Glomerular visceral epithelial cell (primary cell): ENCODE results near the gene AKAP13.
"Not testable (repeated sequence)": the region's sequence is repeated elsewhere in the genome, so short reads cannot be mapped to it uniquely, and the experiment has no call there.

Source experiments
- DNase-seq: peaks from one replicate; pipeline ENCODE4 v3.0.0-alpha.2; 2016; ENCODE audit errors: extremely low spot score

Gene AKAP13

DNA sequence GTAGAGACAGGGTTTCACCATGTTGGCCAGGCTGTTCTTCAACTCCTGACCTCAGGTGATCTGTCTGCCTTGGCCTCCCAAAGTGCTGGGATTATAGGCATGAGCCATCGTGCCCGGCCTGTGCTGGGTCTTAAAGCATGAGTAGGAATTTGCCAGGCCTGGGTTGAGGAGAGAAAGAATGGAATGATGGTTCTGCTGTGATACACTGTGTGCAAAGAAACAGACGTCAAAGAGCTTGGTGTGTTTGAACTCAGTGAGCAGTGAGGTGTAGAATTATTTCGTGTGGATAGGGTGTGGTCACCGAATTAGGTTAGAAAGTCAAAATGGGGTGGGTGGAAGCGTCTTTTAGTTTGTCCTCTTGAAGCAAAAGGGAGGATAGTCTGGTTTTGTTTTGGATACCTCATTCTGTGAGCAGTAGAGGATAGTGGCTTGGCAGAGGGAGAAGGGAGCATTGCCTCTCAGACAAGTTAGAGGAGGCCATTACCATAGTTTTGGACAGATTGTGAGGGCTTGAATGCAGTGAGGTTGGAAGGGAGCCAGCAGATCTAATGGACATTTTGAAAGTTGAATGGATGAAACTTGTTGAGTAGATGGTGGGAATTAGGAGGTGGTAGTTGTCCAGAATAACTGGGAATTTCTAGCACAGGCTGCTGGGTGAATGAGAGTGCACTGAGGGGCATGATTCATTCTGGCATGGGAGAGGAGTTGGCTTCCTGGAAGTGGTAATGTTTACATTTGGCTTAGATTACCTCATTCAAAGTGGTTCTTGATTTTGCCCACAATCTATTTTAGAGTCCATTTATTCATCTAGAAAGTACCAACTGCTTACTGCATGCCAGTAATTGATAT lies 27.2 kb downstream of the AKAP13 start:
- DNase-seq: peak; percentile 82

DNA sequence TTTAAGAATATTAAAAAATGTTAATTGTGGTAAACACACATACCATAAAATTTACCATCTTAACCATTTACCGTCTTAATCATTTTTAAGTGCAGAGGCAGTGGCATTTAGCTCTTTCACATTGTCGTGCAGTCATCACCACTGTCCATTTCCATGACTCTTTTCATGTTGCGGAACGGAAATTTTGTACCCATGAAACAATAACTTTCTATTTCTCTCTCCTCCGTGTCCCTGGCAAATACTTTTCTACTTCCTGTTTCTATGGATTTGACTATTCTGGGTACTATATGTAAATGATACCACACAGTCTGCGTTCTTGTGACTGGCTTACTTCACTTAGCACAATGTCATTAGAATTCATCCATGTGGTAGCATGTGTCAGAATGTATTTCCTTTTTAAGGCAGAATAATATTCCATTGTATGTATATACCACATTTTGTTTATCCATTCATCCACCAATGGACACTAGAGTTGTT lies 27.9 kb downstream of the AKAP13 start:
- DNase-seq: no peak

DNA sequence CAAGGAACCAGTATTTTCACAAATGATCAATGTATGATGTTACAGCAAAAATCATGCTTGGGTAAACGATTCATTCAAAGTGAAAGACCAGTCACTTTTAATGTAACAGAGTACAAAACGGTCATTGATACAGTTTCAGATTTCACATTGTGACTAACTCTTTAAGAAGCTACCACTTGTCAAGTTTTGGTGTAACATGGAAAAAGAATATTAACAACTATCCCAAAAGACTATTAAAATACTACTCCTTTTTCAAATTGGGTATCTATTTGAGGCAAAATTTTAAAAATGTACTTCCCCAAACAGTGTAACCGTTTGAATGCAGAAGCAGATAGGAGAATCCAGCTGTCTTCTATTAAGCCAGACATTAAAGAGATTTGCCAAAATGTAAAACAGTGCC lies 31.7 kb downstream of the AKAP13 start:
- no peak for DNase-seq

DNA sequence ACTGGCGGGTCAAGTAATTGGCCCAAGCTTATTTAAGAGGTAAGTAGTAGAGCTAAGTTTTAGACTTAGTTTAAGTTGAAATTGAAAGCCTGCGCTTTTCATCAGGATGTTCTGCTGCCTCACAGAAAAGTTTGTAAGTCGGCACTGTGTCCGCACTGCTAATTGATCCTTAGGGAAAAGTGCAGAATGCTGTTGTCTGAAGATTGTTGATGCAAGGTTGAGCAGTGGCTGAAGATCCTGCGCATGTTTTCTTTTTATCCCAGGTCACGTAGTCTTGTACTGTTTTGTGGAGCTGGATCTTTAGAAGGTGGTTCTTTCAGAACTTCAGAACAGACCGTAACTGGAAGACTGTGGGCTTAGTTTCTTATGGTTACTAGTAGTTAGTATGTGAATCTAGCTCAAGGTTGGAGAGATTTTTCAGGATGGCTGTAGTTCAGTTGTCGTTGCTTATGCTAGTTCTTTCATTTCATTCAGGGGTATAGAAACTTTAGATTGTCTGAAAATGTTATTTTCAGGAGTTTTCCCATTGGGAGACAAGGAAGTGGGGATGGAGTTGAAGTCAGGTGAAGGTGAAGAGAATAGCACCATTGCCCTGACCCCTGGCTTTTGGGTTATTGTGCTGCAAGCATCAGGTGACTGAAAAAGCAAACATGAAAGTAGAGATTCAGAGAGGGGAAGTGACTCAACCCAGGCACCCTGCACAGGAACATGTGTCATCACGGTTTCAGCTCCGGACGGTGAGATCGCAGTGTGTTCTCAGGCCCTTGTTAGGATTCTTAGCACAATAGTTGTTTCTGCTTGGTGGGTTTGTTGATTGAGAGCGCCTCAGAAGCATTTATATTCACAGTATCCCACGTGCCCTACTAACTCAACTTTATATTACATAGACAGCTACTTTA lies 32.8 kb downstream of the AKAP13 start:
- DNase-seq: peak; percentile 85

DNA sequence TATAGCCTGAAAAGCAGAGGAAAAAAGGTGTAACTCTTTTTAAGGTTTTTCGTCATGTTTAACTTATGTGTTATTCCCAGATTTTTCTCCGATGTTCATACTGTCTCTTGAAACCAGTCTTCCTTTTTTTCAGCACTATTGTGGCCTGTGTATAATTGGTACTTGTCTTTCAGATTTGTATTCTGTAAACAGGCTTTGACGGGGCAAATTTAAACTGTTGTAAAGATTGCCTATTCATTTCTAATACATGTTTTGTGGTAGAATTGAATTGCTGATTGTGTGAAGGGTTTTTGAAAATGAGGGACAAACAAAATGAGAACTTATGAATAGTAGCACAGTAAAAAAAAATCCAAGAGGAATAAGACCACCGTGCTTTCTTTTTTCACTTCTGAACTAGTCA lies 33.6 kb downstream of the AKAP13 start:
- no peak for DNase-seq

DNA sequence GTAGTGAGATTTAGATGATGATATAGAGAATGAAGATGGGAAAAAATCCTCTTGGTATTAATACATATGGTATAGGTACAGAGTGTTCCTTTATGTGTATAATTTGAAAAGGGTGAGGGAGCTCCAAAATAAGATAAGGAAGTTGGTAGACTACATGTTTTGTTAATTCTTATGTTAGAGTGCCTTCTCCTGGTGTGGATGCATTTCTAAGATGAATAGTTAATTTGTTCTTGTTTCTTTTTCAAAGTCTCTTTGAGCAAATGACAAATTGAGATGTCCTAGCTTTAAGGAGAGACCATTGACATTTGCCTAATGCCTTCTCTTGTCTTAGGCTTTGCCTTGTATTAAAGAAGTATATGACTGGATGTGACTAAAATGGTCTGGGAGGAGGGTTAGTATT lies 34.1 kb downstream of the AKAP13 start:
- DNase-seq: no peak

DNA sequence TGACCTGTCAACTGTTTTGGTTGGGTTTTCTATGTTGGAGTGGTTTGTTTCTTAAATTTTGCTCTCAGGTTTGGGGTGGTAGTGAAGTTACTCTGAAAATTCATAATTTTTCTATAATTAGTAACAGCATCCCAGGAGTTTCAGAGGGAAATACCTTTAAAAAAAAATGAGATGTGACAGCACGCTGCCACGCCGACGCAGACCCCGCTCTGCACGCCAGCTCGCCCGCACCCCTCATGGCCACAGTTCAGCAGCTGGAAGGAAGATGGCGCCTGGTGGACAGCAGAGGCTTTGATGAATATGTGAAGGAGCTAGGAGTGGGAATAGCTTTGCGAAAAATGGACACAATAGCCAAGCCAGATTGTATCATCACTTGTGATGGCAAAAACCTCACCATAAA lies 34.6 kb downstream of the AKAP13 start:
- no peak for DNase-seq

DNA sequence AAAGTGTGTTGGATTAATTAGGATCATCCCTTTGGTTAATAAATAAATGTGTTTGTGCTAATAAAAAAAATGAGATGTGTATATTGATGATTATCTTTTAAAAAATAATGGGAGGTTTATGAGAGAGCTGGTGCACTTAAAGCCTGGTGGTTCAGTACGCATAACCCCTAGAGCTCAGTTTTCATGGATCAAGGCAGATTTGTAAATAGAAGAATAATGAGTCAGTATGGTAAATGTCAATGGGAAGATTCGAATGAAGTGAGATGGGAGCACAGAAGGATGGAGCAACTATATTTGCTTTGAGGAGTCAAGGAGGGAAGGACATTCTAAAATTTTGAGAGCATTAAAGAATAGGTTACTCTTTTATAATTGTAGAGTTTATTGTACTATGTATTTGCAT lies 35.4 kb downstream of the AKAP13 start:
- no peak for DNase-seq

DNA sequence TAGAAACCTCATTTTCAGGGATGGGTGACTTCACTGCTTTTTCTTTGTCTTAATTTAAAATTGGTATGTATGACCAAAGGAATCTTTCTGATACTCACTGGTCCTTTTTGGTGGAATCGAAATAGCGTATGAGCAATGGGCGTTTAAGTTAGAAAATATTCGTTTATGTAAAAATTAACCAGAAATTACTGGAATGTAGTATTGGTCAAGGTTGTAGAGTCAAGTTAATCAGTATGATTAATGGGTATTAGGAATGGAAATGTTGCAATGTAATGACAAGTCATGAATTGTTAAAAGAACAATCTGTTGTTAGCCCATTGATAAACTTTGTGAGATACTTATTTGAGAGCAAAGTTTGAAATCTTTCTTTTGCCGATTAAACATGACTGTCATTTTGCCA lies 36.9 kb downstream of the AKAP13 start:
- DNase-seq: no peak

DNA sequence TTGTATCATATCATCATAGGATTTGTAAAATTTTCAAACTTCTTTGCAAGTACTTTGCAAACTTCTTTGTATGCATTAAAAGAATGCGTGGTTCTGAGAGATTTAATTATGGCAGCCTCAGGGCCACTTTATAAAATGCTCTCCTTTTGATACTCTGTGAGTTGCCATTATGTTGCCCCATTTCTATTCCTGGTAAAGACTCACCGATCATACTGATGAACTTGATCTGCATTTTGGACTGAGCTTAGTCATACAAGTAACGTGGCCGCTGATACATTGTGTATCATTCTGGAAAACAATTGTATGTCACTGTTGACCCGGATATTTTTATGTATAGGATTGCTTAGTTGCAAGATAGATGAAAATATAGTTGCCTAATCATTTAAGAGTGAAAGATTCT lies 38.8 kb downstream of the AKAP13 start:
- no peak for DNase-seq

DNA sequence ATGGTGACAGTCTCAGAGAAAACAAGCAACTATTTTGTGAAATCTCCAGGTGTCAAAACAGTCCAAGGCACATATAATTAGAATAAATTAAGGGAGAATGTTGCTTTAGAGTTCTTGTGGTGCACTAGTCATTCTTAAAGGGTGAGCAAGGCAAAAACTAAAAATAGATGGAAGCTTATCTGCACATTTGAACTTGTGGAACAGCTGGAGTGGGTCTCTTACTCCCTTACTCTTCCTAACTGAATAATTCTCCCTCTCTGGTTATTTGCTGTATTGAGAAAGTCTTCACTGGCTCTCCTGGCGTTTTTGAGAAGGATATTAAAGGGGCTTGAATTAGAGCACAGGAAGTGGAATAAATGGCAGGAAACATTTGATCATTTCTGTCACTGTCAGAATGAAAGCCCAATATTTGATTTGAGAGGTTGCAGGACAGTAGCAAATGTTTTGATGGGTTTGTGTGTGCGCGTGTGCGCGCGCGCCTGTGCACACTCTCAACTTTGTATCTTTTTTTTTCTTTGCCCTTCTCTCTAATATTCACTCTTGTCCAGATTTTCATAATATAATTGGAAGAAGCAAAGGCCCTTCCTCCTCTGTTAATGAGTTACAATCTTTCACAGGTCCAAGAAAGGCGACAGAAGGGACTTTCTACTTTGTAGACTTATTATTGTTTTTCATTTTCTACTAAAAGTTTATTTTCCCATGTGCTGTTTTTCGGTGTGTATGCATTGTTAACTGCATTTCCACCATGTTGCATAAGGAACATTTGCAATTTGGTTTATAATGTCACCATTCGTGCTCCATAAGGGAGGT lies 40.9 kb downstream of the AKAP13 start:
- DNase-seq: no peak

DNA sequence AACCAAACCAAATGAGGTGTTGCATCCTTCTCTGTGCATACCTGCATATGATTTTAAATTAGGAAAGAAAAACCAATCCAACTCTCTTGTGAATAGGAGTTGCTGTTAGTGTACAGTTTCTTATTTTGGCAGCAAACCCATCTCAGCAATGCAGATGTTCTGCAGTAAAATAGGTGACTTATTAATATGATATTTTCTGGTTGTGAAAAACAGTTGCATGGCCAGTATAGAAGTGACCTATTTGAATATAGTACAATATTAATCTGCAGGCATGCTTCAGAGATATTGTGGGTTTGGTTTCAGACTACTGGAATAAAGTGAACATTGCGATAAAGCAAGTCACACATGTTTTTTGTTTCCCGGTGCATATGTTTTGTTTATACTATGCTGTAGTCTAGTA lies 42.2 kb downstream of the AKAP13 start:
- no peak for DNase-seq

DNA sequence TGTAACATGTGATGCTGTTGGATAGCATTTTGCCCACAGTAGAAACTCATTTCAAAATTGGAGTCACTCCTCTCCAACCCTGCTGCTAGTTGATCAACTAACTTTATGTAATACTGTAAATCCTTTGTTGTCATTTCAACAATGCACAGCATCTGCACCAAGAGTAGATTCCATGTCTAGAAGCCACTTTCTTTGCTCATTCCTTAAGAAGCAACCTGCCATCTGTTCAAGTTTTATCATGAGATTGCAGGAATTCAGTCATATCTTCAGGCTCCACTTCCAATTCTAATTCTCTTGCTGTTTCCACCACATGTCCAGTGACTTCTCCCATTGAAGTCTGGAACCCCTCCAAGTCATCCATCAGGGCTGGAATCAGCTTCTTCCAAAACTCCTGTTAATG lies 42.9 kb downstream of the AKAP13 start:
- DNase-seq: no peak

DNA sequence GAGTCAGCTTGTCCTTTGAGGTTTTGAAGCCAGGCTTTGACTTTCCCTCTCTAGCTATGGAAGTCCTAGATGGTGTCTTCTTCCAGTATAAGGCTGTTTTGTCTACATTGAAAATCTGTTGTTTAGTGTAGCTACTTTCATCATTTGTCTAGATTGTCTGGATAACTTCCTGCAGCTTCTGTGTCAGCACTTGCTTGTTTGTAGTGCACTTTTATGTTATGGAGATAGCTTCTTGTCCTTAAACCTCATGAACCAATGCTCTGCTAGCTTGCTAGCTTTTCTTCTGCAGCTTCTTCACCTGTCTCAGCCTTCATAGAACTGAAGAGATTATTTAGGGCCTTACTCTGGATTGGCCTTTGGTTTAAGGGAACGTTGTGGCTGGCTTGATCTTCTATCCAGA lies 43.8 kb downstream of the AKAP13 start:
- no peak for DNase-seq

DNA sequence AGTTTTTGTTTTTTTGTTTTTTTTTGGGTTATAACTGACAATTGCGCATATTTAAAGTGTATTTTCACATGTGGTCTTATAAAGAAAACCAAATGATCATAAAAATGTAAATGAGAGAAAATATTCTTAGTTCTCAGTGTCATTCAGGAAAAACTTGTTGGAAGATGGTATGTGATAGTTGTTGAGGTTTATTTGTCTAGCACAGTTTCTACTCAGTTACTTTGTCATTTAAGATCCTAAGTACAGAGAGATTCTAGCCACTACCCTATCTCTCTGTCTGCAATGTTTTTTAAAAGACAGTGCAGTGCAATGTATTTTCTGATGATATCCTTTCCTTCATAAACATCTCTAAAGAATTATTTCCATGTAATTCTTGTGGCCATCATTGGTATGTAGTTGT lies 46.1 kb downstream of the AKAP13 start:
- DNase-seq: no peak

DNA sequence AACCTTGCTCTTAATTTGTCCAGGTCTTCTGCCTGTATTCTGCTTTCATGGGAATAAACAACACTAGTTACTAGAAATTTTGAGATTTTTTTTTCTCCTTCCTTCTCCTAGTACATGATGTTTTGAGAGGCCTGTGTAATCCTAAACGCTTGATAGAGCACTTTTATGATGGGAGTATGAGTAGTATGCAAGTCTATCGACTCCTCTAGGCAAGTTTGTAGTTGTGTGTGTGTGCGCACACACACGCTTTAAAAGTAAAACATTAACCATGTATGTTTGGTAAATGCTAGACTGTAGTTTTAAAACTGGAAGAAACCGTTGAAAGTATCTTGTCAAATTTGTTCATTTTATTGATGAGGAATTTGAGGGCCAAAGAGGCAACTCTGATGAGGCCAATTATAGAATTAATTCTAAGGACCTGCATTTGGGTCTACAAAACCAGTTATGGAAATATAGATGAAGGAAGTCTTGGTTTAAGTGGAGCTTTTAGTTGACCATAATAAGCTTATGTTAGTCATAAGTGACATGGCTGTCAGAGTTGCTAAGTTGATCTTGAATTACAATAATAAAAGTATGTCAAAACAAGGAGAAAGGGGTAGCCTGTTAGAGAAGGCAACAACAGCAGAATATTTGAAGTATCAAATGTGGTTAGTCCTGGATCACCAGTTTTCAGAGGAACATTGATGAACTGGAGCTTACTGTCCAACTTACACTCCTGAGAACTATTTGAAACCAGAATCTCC lies 47.1 kb downstream of the AKAP13 start:
- no peak for DNase-seq

DNA sequence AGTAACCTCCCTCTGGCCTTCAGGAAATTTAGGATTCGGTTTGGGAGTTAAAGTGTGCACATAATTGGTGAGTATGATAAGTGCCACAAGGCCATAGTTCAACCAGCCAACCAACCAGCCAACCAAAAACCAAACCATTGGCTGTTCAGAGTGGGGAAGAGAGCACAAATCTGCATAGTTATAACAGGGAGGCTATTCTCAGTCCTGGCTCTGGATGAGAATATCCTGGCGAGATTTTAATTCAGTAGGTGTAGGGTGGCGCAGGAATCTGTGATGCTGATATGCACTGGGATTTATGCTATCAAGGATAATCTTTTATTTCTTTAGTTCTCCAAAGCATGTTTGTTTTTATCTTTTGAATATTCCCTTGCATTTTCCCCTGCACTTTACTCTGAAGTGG lies 49.1 kb downstream of the AKAP13 start:
- no peak for DNase-seq

DNA sequence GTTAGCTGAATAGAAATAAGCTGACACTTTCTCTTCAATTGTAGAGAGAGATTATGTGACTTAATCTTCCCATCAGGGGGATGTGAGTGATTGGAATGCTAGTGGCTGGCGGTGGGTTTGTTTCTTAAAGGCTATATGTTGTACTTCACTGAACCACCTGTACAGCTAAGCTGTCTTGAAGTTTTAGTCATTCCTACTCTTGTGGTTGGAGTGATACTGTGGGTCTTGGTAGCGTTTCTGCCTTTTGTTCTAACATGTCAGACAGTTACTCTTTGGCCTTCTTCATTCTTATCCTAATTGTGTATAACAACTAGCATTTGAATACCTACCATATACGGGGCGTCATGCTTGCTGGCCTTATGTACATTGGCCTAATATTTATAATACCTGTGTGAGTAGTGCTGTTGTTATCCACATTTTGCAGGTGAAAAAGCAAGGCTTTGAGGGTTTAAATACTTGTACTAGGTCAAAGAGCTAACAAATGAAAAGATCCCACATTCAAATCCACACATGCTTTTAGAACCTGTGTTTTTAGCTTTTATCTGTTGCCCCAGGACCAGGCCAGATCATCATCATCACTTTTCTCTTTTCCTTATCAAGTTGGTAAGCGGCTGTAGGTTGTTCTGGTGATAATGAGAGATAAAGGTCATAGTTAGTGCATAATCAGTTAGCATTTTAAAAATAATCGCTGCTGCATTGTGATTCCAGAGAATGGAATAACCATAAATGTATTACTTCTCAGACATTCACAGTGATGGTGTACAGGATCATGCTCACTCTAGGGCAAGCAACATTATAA lies 50.2 kb downstream of the AKAP13 start:
- DNase-seq: no peak

DNA sequence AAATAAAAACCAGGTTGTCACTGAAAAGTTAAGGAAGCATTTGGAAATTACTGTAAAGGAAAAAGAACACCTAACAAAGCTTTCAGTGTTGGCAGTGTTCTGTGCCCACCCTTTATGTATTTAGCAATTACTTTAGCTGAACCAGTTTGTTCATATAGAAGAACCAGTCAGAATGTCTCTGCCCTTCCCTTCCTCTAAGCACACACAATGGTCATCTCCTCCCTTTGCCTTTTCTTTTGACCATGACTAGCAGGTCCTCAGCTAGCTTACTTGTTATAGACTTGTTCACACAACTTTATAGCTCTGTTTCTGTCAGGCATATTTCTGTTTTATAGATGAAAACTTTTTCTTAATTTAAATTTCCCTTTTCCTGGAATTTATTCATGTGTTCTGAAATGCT lies 59.6 kb downstream of the AKAP13 start:
- no peak for DNase-seq

DNA sequence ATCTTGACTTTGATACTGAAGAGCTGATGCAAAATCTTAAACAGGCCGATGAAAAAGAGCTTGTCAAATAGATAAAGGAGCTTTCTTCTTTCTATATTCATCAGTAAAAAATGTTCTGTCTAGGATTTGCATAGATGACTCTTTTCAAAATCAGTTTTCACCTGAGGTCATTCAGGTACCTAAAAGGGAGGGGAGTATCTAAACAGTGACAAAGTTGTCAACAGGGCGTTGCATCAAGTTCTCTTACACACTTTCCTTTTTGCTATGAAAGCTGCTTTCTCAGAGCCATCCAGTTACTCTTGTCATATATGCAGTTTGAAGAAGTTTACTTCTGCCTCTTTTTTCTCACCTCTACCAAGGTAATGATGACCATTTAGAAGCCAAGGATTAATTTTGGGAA lies 60.0 kb downstream of the AKAP13 start:
- DNase-seq: no peak

DNA sequence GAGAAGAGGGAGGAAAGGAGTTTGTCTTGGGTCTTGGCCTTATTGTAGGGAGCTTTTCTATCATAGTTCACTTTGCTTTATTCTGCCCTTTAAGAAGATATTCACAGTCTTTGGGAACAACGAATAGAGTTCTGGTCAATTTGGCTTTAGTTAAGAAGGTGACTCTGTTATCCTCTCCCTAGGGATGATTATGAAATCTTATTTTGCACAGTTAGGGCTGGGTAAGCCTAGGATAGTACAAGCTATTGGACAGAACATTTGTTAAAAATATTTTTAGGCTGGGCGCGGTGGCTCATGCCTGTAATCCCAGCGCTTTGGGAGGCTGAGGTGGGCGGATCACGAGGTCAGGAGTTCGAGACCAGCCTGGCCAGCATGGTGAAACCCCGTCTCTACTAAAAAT lies 61.5 kb downstream of the AKAP13 start:
- not testable (repeated sequence) for DNase-seq
